ENCODE data around the gene EGFLAM.

Gene EGFLAM

GRCh38 chr5:38360323-38361061, 102.1 kb downstream of the EGFLAM start:
- Histone ChIP-seq H3K23ac (ENCODE audit: low read length) (no peak overlapping the region), H3K79me1 (ENCODE audit: low read length) (no peaks in the 10 kb centered on the region), H4K8ac (ENCODE audit: low read depth, low read length) (no peak overlapping the region), H2AFZ (ENCODE audit: insufficient read depth, low read length, poor library complexity) (no peak overlapping the region), H3K79me2 (ENCODE audit: control insufficient read depth, insufficient read depth, low read length, poor library complexity) (no peaks in the 10 kb centered on the region), H3K36me3 (ENCODE audit: control insufficient read depth in 1 of 2, insufficient read depth in 2 of 2, low read length in 2 of 2) (no peaks in the 10 kb centered on the region), H3K14ac (ENCODE audit: low read length) (no peak overlapping the region), H3K18ac (ENCODE audit: low read length) (no peak overlapping the region), H2AK5ac (ENCODE audit: low read length) (no peak overlapping the region), H4K91ac (ENCODE audit: low read depth, low read length) (no peak overlapping the region), H4K12ac (ENCODE audit: low read depth, low read length) (no peak overlapping the region), H3K4me1 (ENCODE audit: control insufficient read depth in 1 of 2, insufficient read depth in 2 of 2, low read length in 2 of 2) (no peaks in the 10 kb centered on the region), H2BK120ac (ENCODE audit: insufficient read depth, low read length, poor library complexity) (no peak overlapping the region), H3K27me3 (ENCODE audit: insufficient read depth, low read length) (no peaks in the 10 kb centered on the region), H3K27ac (ENCODE audit: low read depth, low read length) (no peak overlapping the region), H3K4me3 (ENCODE audit: low read depth, low read length) (no peak overlapping the region), H3K9ac (ENCODE audit: low read length) (no peak overlapping the region), H3K9me3 (ENCODE audit: insufficient read depth, low read depth, low read length) (no peaks in the 10 kb centered on the region), H2BK5ac (ENCODE audit: low read depth, low read length, poor library complexity) (no peak overlapping the region), H2BK12ac (ENCODE audit: low read length) (no peak overlapping the region), H3K4ac (ENCODE audit: low read depth, low read length) (no peak overlapping the region), H3K4me2 (ENCODE audit: low read length) (no peak overlapping the region)
- DNase-seq, result no peak
- WGBS (ENCODE audit: extremely low coverage, insufficient coverage, insufficient read length), result no CpG with 5 or more reads among the region's 11 CpGs

DNA sequence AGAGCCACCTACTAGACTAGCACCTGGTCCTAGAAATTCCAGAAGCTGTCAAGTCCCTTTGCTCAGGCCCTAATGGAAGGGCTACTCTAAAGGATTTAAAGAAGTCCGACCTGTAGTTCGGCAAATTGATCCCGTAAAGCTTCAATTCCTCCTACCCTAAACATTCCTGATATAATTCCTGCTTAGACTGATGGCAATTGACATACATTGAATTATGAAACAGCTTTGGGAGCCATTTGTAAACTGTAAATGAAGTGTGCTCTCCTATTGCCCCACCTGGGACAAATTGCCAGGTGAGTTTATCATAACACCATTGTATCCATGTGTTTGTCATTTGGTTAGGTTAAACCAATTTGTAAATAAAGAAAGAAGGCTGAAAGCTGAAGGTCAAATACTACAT, 104.4 kb downstream of the EGFLAM start:
- Histone ChIP-seq H2AFZ (ENCODE audit: insufficient read depth, low read length, poor library complexity) (no peak overlapping the region), H4K12ac (ENCODE audit: low read depth, low read length) (no peak overlapping the region), H3K14ac (ENCODE audit: low read length) (no peak overlapping the region), H3K4me2 (ENCODE audit: low read length) (no peak overlapping the region), H3K18ac (ENCODE audit: low read length) (no peak overlapping the region), H3K36me3 (ENCODE audit: control insufficient read depth in 1 of 2, insufficient read depth in 2 of 2, low read length in 2 of 2) (no peaks in the 10 kb centered on the region), H3K79me1 (ENCODE audit: low read length) (no peaks in the 10 kb centered on the region), H2BK120ac (ENCODE audit: insufficient read depth, low read length, poor library complexity) (no peak overlapping the region), H3K23ac (ENCODE audit: low read length) (no peak overlapping the region), H2AK5ac (ENCODE audit: low read length) (no peak overlapping the region), H2BK12ac (ENCODE audit: low read length) (no peak overlapping the region), H3K9me3 (ENCODE audit: insufficient read depth, low read depth, low read length) (no peaks in the 10 kb centered on the region), H3K27me3 (ENCODE audit: insufficient read depth, low read length) (no peaks in the 10 kb centered on the region), H4K91ac (ENCODE audit: low read depth, low read length) (no peak overlapping the region), H3K79me2 (ENCODE audit: control insufficient read depth, insufficient read depth, low read length, poor library complexity) (no peaks in the 10 kb centered on the region), H3K4me1 (ENCODE audit: control insufficient read depth in 1 of 2, insufficient read depth in 2 of 2, low read length in 2 of 2) (no peaks in the 10 kb centered on the region), H3K9ac (ENCODE audit: low read length) (no peak overlapping the region), H3K27ac (ENCODE audit: low read depth, low read length) (no peak overlapping the region), H2BK5ac (ENCODE audit: low read depth, low read length, poor library complexity) (no peak overlapping the region), H4K8ac (ENCODE audit: low read depth, low read length) (no peak overlapping the region), H3K4ac (ENCODE audit: low read depth, low read length) (no peak overlapping the region), H3K4me3 (ENCODE audit: low read depth, low read length) (no peak overlapping the region)
- DNase-seq, result no peak
- WGBS (ENCODE audit: extremely low coverage, insufficient coverage, insufficient read length), result no CpG with 5 or more reads among the region's 3 CpGs

- Histone ChIP-seq H3K27me3 (ENCODE audit: insufficient read depth, low read length) (no peaks in the 10 kb centered on the region), H3K4ac (ENCODE audit: low read depth, low read length) (no peak overlapping the region), H2BK120ac (ENCODE audit: insufficient read depth, low read length, poor library complexity) (no peak overlapping the region), H2AK5ac (ENCODE audit: low read length) (no peak overlapping the region), H2AFZ (ENCODE audit: insufficient read depth, low read length, poor library complexity) (no peak overlapping the region), H3K4me3 (ENCODE audit: low read depth, low read length) (no peak overlapping the region), H2BK12ac (ENCODE audit: low read length) (no peak overlapping the region), H3K9ac (ENCODE audit: low read length) (no peak overlapping the region), H3K79me2 (ENCODE audit: control insufficient read depth, insufficient read depth, low read length, poor library complexity) (no peaks in the 10 kb centered on the region), H3K4me2 (ENCODE audit: low read length) (no peak overlapping the region), H3K79me1 (ENCODE audit: low read length) (no peaks in the 10 kb centered on the region), H3K18ac (ENCODE audit: low read length) (no peak overlapping the region), H3K23ac (ENCODE audit: low read length) (no peak overlapping the region), H4K8ac (ENCODE audit: low read depth, low read length) (no peak overlapping the region), H3K4me1 (ENCODE audit: control insufficient read depth in 1 of 2, insufficient read depth in 2 of 2, low read length in 2 of 2) (no peaks in the 10 kb centered on the region), H3K14ac (ENCODE audit: low read length) (no peak overlapping the region), H2BK5ac (ENCODE audit: low read depth, low read length, poor library complexity) (no peak overlapping the region), H3K27ac (ENCODE audit: low read depth, low read length) (no peak overlapping the region), H4K12ac (ENCODE audit: low read depth, low read length) (no peak overlapping the region), H3K9me3 (ENCODE audit: insufficient read depth, low read depth, low read length) (no peaks in the 10 kb centered on the region), H4K91ac (ENCODE audit: low read depth, low read length) (no peak overlapping the region), H3K36me3 (ENCODE audit: control insufficient read depth in 1 of 2, insufficient read depth in 2 of 2, low read length in 2 of 2) (no peaks in the 10 kb centered on the region)
- DNase-seq, result no peak
- no CpG with 5 or more reads among the region's 2 CpGs for WGBS (ENCODE audit: extremely low coverage, insufficient coverage, insufficient read length)
Observed at GRCh38 chr5:38364825-38365224, 106.5 kb downstream of the EGFLAM start.

- Histone ChIP-seq H3K18ac (ENCODE audit: low read length) (no peak overlapping the region), H2AK5ac (ENCODE audit: low read length) (no peak overlapping the region), H2BK12ac (ENCODE audit: low read length) (no peak overlapping the region), H3K4ac (ENCODE audit: low read depth, low read length) (no peak overlapping the region), H4K12ac (ENCODE audit: low read depth, low read length) (no peak overlapping the region), H3K9ac (ENCODE audit: low read length) (no peak overlapping the region), H3K27ac (ENCODE audit: low read depth, low read length) (no peak overlapping the region), H4K91ac (ENCODE audit: low read depth, low read length) (no peak overlapping the region), H3K4me3 (ENCODE audit: low read depth, low read length) (no peak overlapping the region), H3K14ac (ENCODE audit: low read length) (no peak overlapping the region), H2BK5ac (ENCODE audit: low read depth, low read length, poor library complexity) (no peak overlapping the region), H3K4me2 (ENCODE audit: low read length) (no peak overlapping the region), H3K9me3 (ENCODE audit: insufficient read depth, low read depth, low read length) (no peaks in the 10 kb centered on the region), H3K36me3 (ENCODE audit: control insufficient read depth in 1 of 2, insufficient read depth in 2 of 2, low read length in 2 of 2) (no peaks in the 10 kb centered on the region), H3K79me1 (ENCODE audit: low read length) (no peaks in the 10 kb centered on the region), H3K23ac (ENCODE audit: low read length) (no peak overlapping the region), H2AFZ (ENCODE audit: insufficient read depth, low read length, poor library complexity) (no peak overlapping the region), H3K79me2 (ENCODE audit: control insufficient read depth, insufficient read depth, low read length, poor library complexity) (no peaks in the 10 kb centered on the region), H3K27me3 (ENCODE audit: insufficient read depth, low read length) (no peaks in the 10 kb centered on the region), H2BK120ac (ENCODE audit: insufficient read depth, low read length, poor library complexity) (no peak overlapping the region), H4K8ac (ENCODE audit: low read depth, low read length) (no peak overlapping the region), H3K4me1 (ENCODE audit: control insufficient read depth in 1 of 2, insufficient read depth in 2 of 2, low read length in 2 of 2) (no peaks in the 10 kb centered on the region)
- DNase-seq, result peak in 1 of 2 donors; percentile 13
- no CpG with 5 or more reads among the region's 3 CpGs for WGBS (ENCODE audit: extremely low coverage, insufficient coverage, insufficient read length)
Observed at GRCh38 chr5:38367410-38367809, 109.1 kb downstream of the EGFLAM start.
